GM19324 (cell line): ENCODE results near the gene BRD4.

Experiments used
- ATAC-seq: cut with Tn5 transposase; IDR thresholded peaks from one replicate; pipeline ENCODE4 v1.9.1; 2021; ENCODE audit warnings: mild to moderate bottlenecking, moderate library complexity; ENCODE audit not compliant: unreplicated experiment, low FRiP score

BRD4 gene

GRCh38 chr19:15237759-15238638 is 94.3 kb downstream of the BRD4 start:
- ATAC-seq: no peak

- ATAC-seq: no peak
Observed at GRCh38 chr19:15236886-15237285, 95.5 kb downstream of the BRD4 start.

- no peak for ATAC-seq
Observed at GRCh38 chr19:15235781-15236180, 96.6 kb downstream of the BRD4 start.

- ATAC-seq: no peak
Observed at GRCh38 chr19:15234431-15235130, 97.8 kb downstream of the BRD4 start.

GRCh38 chr19:15231271-15231670 is 101.1 kb downstream of the BRD4 start:
- no peak for ATAC-seq

- no peak for ATAC-seq
Observed at GRCh38 chr19:15227261-15227660, 105.1 kb downstream of the BRD4 start.

GRCh38 chr19:15225760-15226159 is 106.6 kb downstream of the BRD4 start:
- no peak for ATAC-seq

GRCh38 chr19:15223649-15224361 is 108.5 kb downstream of the BRD4 start:
- peak; percentile 5 for ATAC-seq

- ATAC-seq: peak; percentile 86
Observed at GRCh38 chr19:15222738-15223648, 109.3 kb downstream of the BRD4 start.

- ATAC-seq: no peak
Observed at GRCh38 chr19:15220833-15221232, 111.5 kb downstream of the BRD4 start.

- no peak for ATAC-seq
Observed at GRCh38 chr19:15218501-15218900, 113.8 kb downstream of the BRD4 start.

- no peak for ATAC-seq
Observed at GRCh38 chr19:15216363-15216762, 116.0 kb downstream of the BRD4 start.

- ATAC-seq: no peak
Observed at GRCh38 chr19:15213715-15214381, 118.5 kb downstream of the BRD4 start.

- ATAC-seq: no peak
Observed at GRCh38 chr19:15212711-15213110, 119.6 kb downstream of the BRD4 start.

GRCh38 chr19:15210323-15210781 is 122.0 kb downstream of the BRD4 start:
- ATAC-seq: no peak

- no peak for ATAC-seq
Observed at GRCh38 chr19:15201374-15202023, 130.8 kb downstream of the BRD4 start.

- no peak for ATAC-seq
Observed at GRCh38 chr19:15200553-15201364, 131.6 kb downstream of the BRD4 start, which contains the start of gene NOTCH3. NOTCH3 (minus strand) TSS chr19:15200995; CDS start chr19:15200905, 90 bp downstream.
